Gastroesophageal sphincter (tissue), 4 donors: Measurements from ENCODE around the gene FGF23. TPM values are rescaled to one million over a fixed set of nuclear protein-coding genes. Genes with fewer than 3 reads are reported as not detected.

Source experiments
- ATAC-seq: fragments of 150-250 bp; one replicate; pipeline ENCODE4 v1.9.1; 2016; ENCODE audit warnings: mild to moderate bottlenecking, moderate library complexity
- H3K27ac ChIP-seq, 4 donors: fragments of 200-600 bp; sonication (generic) in 3 of 4; 1 replicate in 3 of 4; 2 replicates in 1 of 4; pipeline ENCODE4 v1.5.1; 2016 to 2019
- H3K27me3 ChIP-seq: fragments of 200-600 bp; sonication (generic); one replicate; pipeline ENCODE4 v1.5.1; 2019
- H3K36me3 ChIP-seq, 2 donors: fragments of 200-600 bp; sonication (generic); one replicate each; pipeline ENCODE4 v1.5.1; 2019; ENCODE audit warnings: control low read depth in 1 of 2
- H3K4me1 ChIP-seq, 3 donors: fragments of 200-600 bp; sonication (generic); 1 replicate in 2 of 3; 2 replicates in 1 of 3; pipeline ENCODE4 v1.5.1; 2016 to 2019; ENCODE audit warnings: control low read depth in 2 of 3
- H3K4me3 ChIP-seq, 2 donors: fragments of 200-600 bp; sonication (generic); one replicate each; pipeline ENCODE4 v1.5.1; 2019; ENCODE audit warnings: mild to moderate bottlenecking in 1 of 2, moderate library complexity in 1 of 2
- H3K9me3 ChIP-seq, 3 donors: fragments of 200-600 bp; sonication (generic); one replicate each; pipeline ENCODE4 v1.5.1; 2017 to 2019; ENCODE audit warnings: control low read depth in 2 of 3
- EP300 ChIP-seq: sonication (generic); formaldehyde crosslinking; IDR thresholded peaks from one replicate; pipeline ENCODE4 v1.6.1; 2017; ENCODE audit warnings: antibody characterized with exemption, mild to moderate bottlenecking
- POLR2A ChIP-seq, 2 donors: fragments of 450-650 bp; IDR thresholded peaks; one replicate each; pipeline ENCODE4 v1.6.1; 2017; ENCODE audit warnings: antibody characterized with exemption in 2 of 2, mild to moderate bottlenecking in 2 of 2, moderate library complexity in 1 of 2
- POLR2AphosphoS5 ChIP-seq: sonication (generic); formaldehyde crosslinking; IDR thresholded peaks from one replicate; pipeline ENCODE4 v1.6.1; 2017; ENCODE audit warnings: antibody characterized with exemption
- WGBS, 2 donors: methylation state at CpG; one replicate each; pipeline ENCODE4 v1.1.5; 2018; ENCODE audit warnings: low coverage in 1 of 2; 5-methylcytosine and 5-hydroxymethylcytosine counted together
- total RNA-seq, 4 donors: library from RNA; depleted of rRNA; stranded (reverse); fragments of >200 nt; gene quantifications; one replicate each; pipeline ENCODE4 v1.1.0, GENCODE V29; 2016
- TF ChIP-seq, protein P1 (sequence below), 4 experiments: fragments of 200-600 bp in 2 of 4; fragments of 450-650 bp in 2 of 4; sonication (generic) in 1 of 4; IDR thresholded peaks; one replicate each; pipeline ENCODE4 v1.5.1; 2017 to 2019; ENCODE audit warnings: antibody characterized with exemption in 4 of 4, mild to moderate bottlenecking in 2 of 4, moderate library complexity in 2 of 4

The FGF23 gene
- total RNA-seq, 4 donors from 2014 or later = not detected

DNA sequence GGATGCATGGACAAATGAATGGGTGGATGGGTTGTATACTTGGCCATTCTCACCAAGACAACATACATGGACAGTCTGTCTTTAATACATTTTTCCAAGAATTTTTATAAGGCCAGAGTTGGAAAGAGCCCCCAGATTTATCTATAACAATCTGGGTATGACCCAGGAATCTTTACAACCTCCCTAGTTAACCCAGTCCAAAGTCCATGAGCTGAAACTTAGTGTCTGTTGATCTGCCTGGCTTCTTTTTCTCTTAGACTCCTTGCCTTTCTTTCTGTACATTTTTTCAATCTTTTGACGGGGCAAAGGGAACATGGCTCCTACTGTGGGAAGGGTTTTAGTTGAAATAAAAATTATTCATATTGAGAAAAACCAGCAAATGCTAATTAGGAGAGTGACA, 740 bp downstream of the FGF23 start:
- WGBS, 2 donors = 70 to 80% methylated on average over 1 of the region's 1 CpG
- ATAC-seq = no peak
- no peak overlapping the region for H3K4me3 ChIP-seq
- no peaks in the 10 kb centered on the region for H3K36me3 ChIP-seq
- H3K9me3 ChIP-seq = no peaks in the 10 kb centered on the region
- H3K27ac ChIP-seq = no peak overlapping the region
- no peaks in the 10 kb centered on the region for H3K4me1 ChIP-seq
- H3K27me3 ChIP-seq = peaks cover 11% of the 10 kb centered on the region
- TF ChIP-seq EP300 (no peak), POLR2AphosphoS5 (no peak), POLR2A (IDR thresholded peaks at IDR 0.05) (no peak)
- TF ChIP-seq, protein P1, sequence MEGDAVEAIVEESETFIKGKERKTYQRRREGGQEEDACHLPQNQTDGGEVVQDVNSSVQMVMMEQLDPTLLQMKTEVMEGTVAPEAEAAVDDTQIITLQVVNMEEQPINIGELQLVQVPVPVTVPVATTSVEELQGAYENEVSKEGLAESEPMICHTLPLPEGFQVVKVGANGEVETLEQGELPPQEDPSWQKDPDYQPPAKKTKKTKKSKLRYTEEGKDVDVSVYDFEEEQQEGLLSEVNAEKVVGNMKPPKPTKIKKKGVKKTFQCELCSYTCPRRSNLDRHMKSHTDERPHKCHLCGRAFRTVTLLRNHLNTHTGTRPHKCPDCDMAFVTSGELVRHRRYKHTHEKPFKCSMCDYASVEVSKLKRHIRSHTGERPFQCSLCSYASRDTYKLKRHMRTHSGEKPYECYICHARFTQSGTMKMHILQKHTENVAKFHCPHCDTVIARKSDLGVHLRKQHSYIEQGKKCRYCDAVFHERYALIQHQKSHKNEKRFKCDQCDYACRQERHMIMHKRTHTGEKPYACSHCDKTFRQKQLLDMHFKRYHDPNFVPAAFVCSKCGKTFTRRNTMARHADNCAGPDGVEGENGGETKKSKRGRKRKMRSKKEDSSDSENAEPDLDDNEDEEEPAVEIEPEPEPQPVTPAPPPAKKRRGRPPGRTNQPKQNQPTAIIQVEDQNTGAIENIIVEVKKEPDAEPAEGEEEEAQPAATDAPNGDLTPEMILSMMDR (IDR thresholded peaks at IDR 0.05) = no peak

GRCh38 chr12:4375449-4375848, 4.1 kb downstream of the FGF23 start:
- H3K4me1 ChIP-seq = no peaks in the 10 kb centered on the region
- no peaks in the 10 kb centered on the region for H3K36me3 ChIP-seq
- no peak for ATAC-seq
- 80 to 82% methylated on average over 6 of the region's 6 CpGs for WGBS, 2 donors
- H3K4me3 ChIP-seq = no peak overlapping the region
- no peaks in the 10 kb centered on the region for H3K9me3 ChIP-seq
- TF ChIP-seq POLR2AphosphoS5 (no peak), EP300 (no peak), POLR2A (IDR thresholded peaks at IDR 0.05) (no peak)
- TF ChIP-seq, protein P1 (IDR thresholded peaks at IDR 0.05) = no peak
- no peak overlapping the region for H3K27ac ChIP-seq
- H3K27me3 ChIP-seq = peaks cover 11% of the 10 kb centered on the region

- Histone ChIP-seq H3K9me3 (no peaks in the 10 kb centered on the region), H3K36me3 (no peaks in the 10 kb centered on the region), H3K4me1 (no peaks in the 10 kb centered on the region), H3K27ac (no peak overlapping the region), H3K27me3 (no peaks in the 10 kb centered on the region), H3K4me3 (no peak overlapping the region)
- WGBS, 2 donors = 80 to 95% methylated on average over 2 of the region's 2 CpGs
- TF ChIP-seq EP300 = no peak
- TF ChIP-seq POLR2AphosphoS5 = no peak
- TF ChIP-seq POLR2A (IDR thresholded peaks at IDR 0.05) = no peak
- TF ChIP-seq, protein P1 (IDR thresholded peaks at IDR 0.05) = no peak
- ATAC-seq = no peak
These were observed 6.9 kb downstream of the FGF23 start for GRCh38 chr12:4372653-4373052.

GRCh38 chr12:4370265-4370664, 9.2 kb downstream of the FGF23 start:
- no peak for TF ChIP-seq POLR2A (IDR thresholded peaks at IDR 0.05)
- TF ChIP-seq, protein P1 (IDR thresholded peaks at IDR 0.05) = no peak
- TF ChIP-seq EP300 = no peak
- no peak for TF ChIP-seq POLR2AphosphoS5
- Histone ChIP-seq H3K36me3 (no peaks in the 10 kb centered on the region), H3K4me3 (no peak overlapping the region), H3K9me3 (no peaks in the 10 kb centered on the region), H3K27ac (no peak overlapping the region), H3K4me1 (no peaks in the 10 kb centered on the region), H3K27me3 (no peaks in the 10 kb centered on the region)
- ATAC-seq = no peak
- 90 to 100% methylated on average over 3 to 4 of the region's 31 CpGs for WGBS, 2 donors

- 63 to 98% methylated on average over 3 to 4 of the region's 4 CpGs for WGBS, 2 donors
- ATAC-seq = no peak
- TF ChIP-seq, protein P1 (IDR thresholded peaks at IDR 0.05) = no peak
- TF ChIP-seq POLR2AphosphoS5 (no peak), POLR2A (IDR thresholded peaks at IDR 0.05) (no peak), EP300 (no peak)
These were observed 10.0 kb downstream of the FGF23 start for GRCh38 chr12:4369548-4369947.

More at GRCh38 chr12:4369548-4369947, 10.0 kb downstream of the FGF23 start:
- no peak overlapping the region for H3K4me3 ChIP-seq
- H3K9me3 ChIP-seq = no peaks in the 10 kb centered on the region
- no peaks in the 10 kb centered on the region for H3K27me3 ChIP-seq
- H3K27ac ChIP-seq = no peak overlapping the region
- no peaks in the 10 kb centered on the region for H3K36me3 ChIP-seq
- H3K4me1 ChIP-seq = no peaks in the 10 kb centered on the region
